Fibroblast of lung (primary cell): Measurements from ENCODE around the gene OGFOD2. TPM values are rescaled to one million over a fixed set of nuclear protein-coding genes. Genes with fewer than 3 reads are reported as not detected.

Experiments
- DNase-seq, 2 donors: peaks; one replicate each; pipeline versions ENCODE4 v3.0.0 to v3.0.0-alpha.2; 2010; ENCODE audit warnings: low read depth in 2 of 2
- H2AFZ ChIP-seq: 2 replicates; pipeline ENCODE4 v1.5.1; 2012; ENCODE audit warnings: low read length, control low read depth, inconsistent platforms
- H3K27ac ChIP-seq: 2 replicates; pipeline ENCODE4 v1.5.1; 2011; ENCODE audit warnings: low read length, control low read depth; ENCODE audit not compliant: insufficient read depth
- H3K27me3 ChIP-seq: 2 replicates; pipeline ENCODE4 v1.5.1; 2011; ENCODE audit warnings: mild to moderate bottlenecking, low read length; ENCODE audit not compliant: control insufficient read depth, insufficient read depth
- H3K36me3 ChIP-seq: 2 replicates; pipeline ENCODE4 v1.5.1; 2011; ENCODE audit warnings: low read length; ENCODE audit not compliant: control insufficient read depth, insufficient read depth
- H3K4me1 ChIP-seq: 2 replicates; pipeline ENCODE4 v1.5.1; 2011; ENCODE audit warnings: low read length; ENCODE audit not compliant: control insufficient read depth, insufficient read depth; ENCODE audit errors: extremely low read depth
- H3K4me2 ChIP-seq: 2 replicates; pipeline ENCODE4 v1.5.1; 2011; ENCODE audit warnings: low read length, control low read depth; ENCODE audit not compliant: insufficient read depth; ENCODE audit errors: extremely low read depth
- H3K4me3 ChIP-seq, 4 experiments: fragments of 200-600 bp in 1 of 4; sonication (generic) in 1 of 4; replicated peaks in 1 of 4; 2 replicates each; pipeline ENCODE4 v1.5.1; 2011 to 2016; ENCODE audit warnings: low read length in 4 of 4, low read depth in 3 of 4, mild to moderate bottlenecking in 3 of 4, control low read depth in 2 of 4, inconsistent platforms in 1 of 4, mixed read lengths in 1 of 4; ENCODE audit not compliant: insufficient read depth in 1 of 4; ENCODE audit errors: control extremely low read depth in 1 of 4
- H3K79me2 ChIP-seq: 2 replicates; pipeline ENCODE4 v1.5.1; 2012; ENCODE audit warnings: mild to moderate bottlenecking, low read length, inconsistent platforms; ENCODE audit not compliant: control insufficient read depth, insufficient read depth
- H3K9ac ChIP-seq: 2 replicates; pipeline ENCODE4 v1.5.1; 2011; ENCODE audit warnings: mild to moderate bottlenecking, low read length, control low read depth; ENCODE audit not compliant: insufficient read depth
- H3K9me3 ChIP-seq: 2 replicates; pipeline ENCODE4 v1.5.1; 2012; ENCODE audit warnings: low read depth, low read length; ENCODE audit not compliant: control insufficient read depth, insufficient read depth
- H4K20me1 ChIP-seq: 2 replicates; pipeline ENCODE4 v1.5.1; 2011; ENCODE audit warnings: low read length; ENCODE audit not compliant: control insufficient read depth, insufficient read depth; ENCODE audit errors: extremely low read depth
- EZH2 ChIP-seq: IDR thresholded peaks from 2 replicates; pipeline ENCODE4 v1.5.1; 2012; ENCODE audit warnings: low read length, control low read depth, mild to moderate bottlenecking; ENCODE audit errors: missing control alignments
- polyA plus RNA-seq, 2 donors: library from polyadenylated mRNA; depleted of rRNA in 1 of 2; stranded (reverse) in 1 of 2; unstranded in 1 of 2; fragments of >200 nt; gene quantifications; 2 replicates each; pipeline ENCODE4 v1.2.1, GENCODE V29; 2011 to 2012; ENCODE audit warnings: missing spikeins in 1 of 2
- total RNA-seq: library from RNA; depleted of rRNA; stranded (reverse); fragments of >200 nt; gene quantifications from 2 replicates; pipeline ENCODE4 v1.2.1, GENCODE V29; 2014
- TF ChIP-seq, protein P1 (sequence below), 2 donors: IDR thresholded peaks in 1 of 2; conservative IDR thresholded peaks in 1 of 2; 1 replicate in 1 of 2; 2 replicates in 1 of 2; pipeline ENCODE4 v1.5.1; 2011 to 2012; ENCODE audit warnings: low read length in 2 of 2, control low read depth in 1 of 2, inconsistent platforms in 1 of 2, low read depth in 1 of 2, mild to moderate bottlenecking in 1 of 2

The OGFOD2 gene
- total and polyA plus RNA-seq, 2 donors (not counting 1 experiment from before 2014, with no cell fraction given), result 5.2 to 9.6 TPM

DNA sequence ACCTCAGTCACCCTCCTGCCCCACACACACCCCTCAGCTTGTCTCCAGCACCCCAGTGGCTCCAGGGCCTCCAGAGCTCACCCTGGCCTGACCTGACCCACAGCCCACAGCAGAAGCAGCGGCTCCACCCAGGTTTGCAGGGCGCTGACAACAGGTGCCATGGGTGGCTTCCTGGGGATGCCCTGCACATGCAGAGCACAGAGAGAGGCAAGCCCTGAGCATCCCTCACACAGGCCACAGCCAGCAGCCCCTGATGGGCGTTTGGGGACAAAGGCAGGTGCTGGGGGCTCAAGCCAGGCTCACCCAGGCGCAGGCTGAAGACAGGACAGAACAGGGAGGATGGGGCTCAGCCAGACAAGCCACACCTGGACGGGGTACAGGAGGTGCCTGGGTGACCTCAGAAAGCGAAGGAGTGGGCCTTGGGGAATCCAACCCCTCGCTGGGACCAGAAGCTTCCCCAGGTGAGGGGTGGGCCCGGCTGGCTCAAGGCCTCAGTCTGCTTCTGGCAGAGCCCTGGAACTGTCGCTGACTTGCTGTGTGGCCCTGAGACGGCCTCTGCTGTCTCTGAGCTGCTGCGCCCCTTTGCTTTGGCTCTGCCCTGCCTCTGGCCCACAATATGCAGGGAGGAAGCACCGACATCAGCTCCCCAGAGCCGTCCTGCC is 16.0 kb downstream of the OGFOD2 start:
- Histone ChIP-seq H3K36me3 (peaks cover 18% of the 10 kb centered on the region), H3K27me3 (no peaks in the 10 kb centered on the region), H3K79me2 (no peaks in the 10 kb centered on the region), H3K27ac (no peak overlapping the region), H3K9me3 (no peaks in the 10 kb centered on the region), H3K4me2 (no peak overlapping the region), H2AFZ (no peak overlapping the region), H3K9ac (no peak overlapping the region), H3K4me3 (no peak overlapping the region), H4K20me1 (no peaks in the 10 kb centered on the region), H3K4me1 (no peaks in the 10 kb centered on the region)
- DNase-seq, result no peak
- no peak for TF ChIP-seq EZH2
- TF ChIP-seq, protein P1, sequence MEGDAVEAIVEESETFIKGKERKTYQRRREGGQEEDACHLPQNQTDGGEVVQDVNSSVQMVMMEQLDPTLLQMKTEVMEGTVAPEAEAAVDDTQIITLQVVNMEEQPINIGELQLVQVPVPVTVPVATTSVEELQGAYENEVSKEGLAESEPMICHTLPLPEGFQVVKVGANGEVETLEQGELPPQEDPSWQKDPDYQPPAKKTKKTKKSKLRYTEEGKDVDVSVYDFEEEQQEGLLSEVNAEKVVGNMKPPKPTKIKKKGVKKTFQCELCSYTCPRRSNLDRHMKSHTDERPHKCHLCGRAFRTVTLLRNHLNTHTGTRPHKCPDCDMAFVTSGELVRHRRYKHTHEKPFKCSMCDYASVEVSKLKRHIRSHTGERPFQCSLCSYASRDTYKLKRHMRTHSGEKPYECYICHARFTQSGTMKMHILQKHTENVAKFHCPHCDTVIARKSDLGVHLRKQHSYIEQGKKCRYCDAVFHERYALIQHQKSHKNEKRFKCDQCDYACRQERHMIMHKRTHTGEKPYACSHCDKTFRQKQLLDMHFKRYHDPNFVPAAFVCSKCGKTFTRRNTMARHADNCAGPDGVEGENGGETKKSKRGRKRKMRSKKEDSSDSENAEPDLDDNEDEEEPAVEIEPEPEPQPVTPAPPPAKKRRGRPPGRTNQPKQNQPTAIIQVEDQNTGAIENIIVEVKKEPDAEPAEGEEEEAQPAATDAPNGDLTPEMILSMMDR (conservative IDR thresholded peaks at IDR 0.05 in 1 of 2, IDR thresholded peaks at IDR 0.05 in 1 of 2; ENCODE audit: low read depth in 1 of 2, low read length in 2 of 2), result no peak

DNA sequence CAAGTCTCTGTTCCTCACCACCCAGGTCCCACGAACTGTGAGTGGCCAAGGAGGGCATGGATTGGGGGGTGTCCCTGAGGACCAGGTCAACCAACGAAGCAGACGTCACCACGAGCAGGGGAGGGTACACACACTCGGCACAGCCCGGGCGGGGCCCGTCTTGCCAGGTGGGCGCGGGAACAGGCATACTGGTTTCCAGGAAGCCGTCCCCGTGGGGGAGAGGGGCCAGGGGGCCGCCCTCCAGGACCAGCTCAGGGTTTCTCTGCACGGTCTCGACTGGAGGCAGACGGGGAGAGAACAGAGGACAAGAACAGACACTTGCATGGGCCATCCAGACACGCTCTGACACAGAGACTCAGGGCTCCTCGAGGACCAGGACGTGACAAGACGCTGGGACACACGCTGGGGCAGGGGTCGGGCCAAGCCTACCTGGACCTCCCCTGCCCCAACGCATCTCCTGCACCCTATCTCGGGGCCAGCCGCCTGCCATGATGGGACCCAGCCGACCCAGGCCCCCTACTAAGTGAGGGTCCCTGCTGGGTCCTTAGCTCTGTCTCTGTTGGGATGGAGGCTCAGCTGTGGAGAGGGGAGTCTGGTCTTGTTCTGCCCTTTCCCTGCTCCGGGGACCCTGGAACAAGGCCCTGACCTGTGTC is 16.7 kb downstream of the OGFOD2 start:
- H3K4me3 ChIP-seq, result no peak overlapping the region
- TF ChIP-seq, protein P1 (conservative IDR thresholded peaks at IDR 0.05 in 1 of 2, IDR thresholded peaks at IDR 0.05 in 1 of 2; ENCODE audit: low read depth in 1 of 2, low read length in 2 of 2), result no peak
- TF ChIP-seq EZH2, result no peak

DNA sequence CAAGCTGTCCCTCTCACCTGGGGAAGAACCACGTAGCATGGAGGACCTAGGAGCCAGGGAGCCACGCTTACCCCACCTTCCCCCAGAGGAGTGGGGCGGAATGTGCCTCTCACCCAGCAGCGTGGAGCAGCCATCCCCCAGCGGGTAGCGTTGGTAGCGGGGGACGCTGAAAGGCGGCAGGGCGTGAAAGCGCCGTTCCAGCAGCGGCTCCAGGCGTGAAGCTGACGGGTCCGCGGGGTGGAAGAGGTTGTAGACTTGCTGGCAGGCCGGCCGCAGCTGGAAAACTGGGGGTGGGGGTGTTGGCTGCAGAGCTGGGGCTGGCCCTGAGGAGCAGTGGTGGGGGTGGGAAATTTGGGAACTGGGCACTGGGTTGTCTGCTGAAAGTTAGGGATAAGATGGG is 17.3 kb downstream of the OGFOD2 start:
- peaks cover 8% of the 10 kb centered on the region for H3K36me3 ChIP-seq
- H2AFZ ChIP-seq, result no peak overlapping the region
- no peak overlapping the region for H3K4me2 ChIP-seq
- no peaks in the 10 kb centered on the region for H3K9me3 ChIP-seq
- no peaks in the 10 kb centered on the region for H3K79me2 ChIP-seq
- no peak for DNase-seq
- H3K9ac ChIP-seq, result no peak overlapping the region
- no peaks in the 10 kb centered on the region for H3K27me3 ChIP-seq
- H3K27ac ChIP-seq, result no peak overlapping the region
- H3K4me3 ChIP-seq, result no peak overlapping the region
- no peaks in the 10 kb centered on the region for H4K20me1 ChIP-seq
- TF ChIP-seq, protein P1 (conservative IDR thresholded peaks at IDR 0.05 in 1 of 2, IDR thresholded peaks at IDR 0.05 in 1 of 2; ENCODE audit: low read depth in 1 of 2, low read length in 2 of 2), result no peak
- no peak for TF ChIP-seq EZH2
- H3K4me1 ChIP-seq, result no peaks in the 10 kb centered on the region

More for the DNA sequence above, 16.7 kb downstream of the OGFOD2 start:
- H2AFZ ChIP-seq, result no peak overlapping the region
- H3K27ac ChIP-seq, result no peak overlapping the region
- no peak overlapping the region for H3K9ac ChIP-seq
- no peaks in the 10 kb centered on the region for H3K27me3 ChIP-seq
- no peaks in the 10 kb centered on the region for H3K79me2 ChIP-seq
- H3K36me3 ChIP-seq, result peaks cover 12% of the 10 kb centered on the region
- H3K4me2 ChIP-seq, result no peak overlapping the region
- H3K4me1 ChIP-seq, result no peaks in the 10 kb centered on the region
- no peaks in the 10 kb centered on the region for H4K20me1 ChIP-seq
- DNase-seq, result no peak
- no peaks in the 10 kb centered on the region for H3K9me3 ChIP-seq
